GM10266 (cell line): Measurements from ENCODE around the gene KCNK18.

Source experiments
- DNase-seq: peaks from one replicate; pipeline ENCODE4 v3.0.0; 2012; ENCODE audit errors: extremely low spot score
- CTCF ChIP-seq: IDR thresholded peaks from 2 replicates; pipeline ENCODE4 v1.5.1; 2012; ENCODE audit warnings: mild to moderate bottlenecking, low read depth; ENCODE audit not compliant: control insufficient read depth, insufficient read depth; ENCODE audit errors: missing control alignments

The KCNK18 gene

DNA sequence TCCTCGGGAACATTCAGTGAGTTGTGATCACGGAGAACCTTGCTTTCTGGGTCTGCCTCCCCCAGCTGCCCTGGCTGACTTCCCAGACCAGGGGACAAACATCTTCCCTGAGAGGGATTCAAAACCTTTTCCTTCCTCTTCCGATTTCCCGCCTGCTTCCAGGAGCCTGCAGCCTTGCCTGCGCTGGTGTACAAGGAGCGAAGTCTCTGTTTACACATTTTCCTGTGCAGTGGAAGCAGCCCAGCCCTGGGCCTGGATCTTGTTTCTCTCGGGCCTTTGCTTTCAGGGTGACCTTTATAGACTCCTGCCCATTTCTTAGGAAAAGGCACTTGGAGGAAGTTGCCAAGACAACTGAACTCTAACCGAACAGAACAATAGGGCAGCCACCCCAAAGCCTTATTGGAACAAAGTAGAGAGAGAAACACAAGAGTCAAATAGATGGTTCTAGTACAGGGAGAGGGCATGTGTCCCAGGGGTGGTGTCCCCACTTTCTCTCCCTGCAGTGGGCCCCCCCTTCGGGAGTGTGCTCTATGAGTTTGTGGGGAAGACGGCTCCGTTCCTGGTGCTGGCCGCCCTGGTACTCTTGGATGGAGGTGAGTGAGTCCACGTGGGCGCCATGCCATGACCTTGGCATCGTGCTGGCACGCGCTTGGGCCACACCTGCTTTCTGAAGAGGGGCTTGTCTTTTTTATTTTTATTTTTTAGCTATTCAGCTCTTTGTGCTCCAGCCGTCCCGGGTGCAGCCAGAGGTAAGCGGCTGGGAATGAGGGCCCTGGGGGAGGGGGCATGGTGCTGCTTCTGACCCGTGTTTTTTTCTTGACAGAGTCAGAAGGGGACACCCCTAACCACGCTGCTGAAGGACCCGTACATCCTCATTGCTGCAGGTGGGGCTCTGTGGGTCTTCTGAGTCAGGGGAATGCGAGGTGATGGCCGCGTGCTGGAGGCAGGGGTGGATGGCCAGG is 57.8 kb downstream of the KCNK18 start:
- no peak for TF ChIP-seq CTCF
- no peak for DNase-seq

DNA sequence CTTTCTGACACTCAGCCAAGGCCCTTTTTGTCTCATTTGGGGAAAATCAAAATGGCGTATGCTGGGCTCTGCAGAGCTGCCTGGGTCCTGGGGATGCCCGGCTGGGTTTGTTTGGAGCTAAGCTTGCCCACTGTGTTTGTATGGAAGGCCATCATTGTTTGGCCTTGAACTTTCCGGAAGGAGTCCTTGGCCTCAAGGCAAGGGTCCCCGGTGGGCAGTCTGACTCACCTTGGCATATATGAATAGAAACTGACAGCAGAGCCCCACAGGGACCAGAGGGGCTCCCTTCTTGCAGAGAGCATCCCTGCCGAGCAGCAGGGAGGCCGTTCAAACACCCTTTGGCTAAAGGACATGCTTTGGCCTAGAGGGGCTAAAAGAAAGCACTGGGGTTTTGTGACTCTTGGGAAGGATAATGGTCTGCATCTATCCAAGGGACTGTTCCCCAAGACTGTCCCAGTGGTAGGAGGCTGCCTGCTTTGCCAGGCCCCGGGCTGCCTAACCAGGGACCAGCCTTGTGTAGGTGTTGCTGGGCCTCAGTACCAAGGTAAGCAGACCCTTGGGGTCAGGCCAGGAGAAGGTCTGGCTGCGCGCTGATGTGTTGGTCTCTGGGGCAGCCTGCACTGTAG is 58.7 kb downstream of the KCNK18 start:
- no peak for TF ChIP-seq CTCF
- no peak for DNase-seq

GRCh38 chr10:117256910-117257309 is 59.6 kb downstream of the KCNK18 start:
- no peak for TF ChIP-seq CTCF
- no peak for DNase-seq

- no peak for DNase-seq
- no peak for TF ChIP-seq CTCF
Measured at GRCh38 chr10:117257721-117258120, 60.4 kb downstream of the KCNK18 start.

- DNase-seq = no peak
- no peak for TF ChIP-seq CTCF
Measured at GRCh38 chr10:117259279-117259678, 62.0 kb downstream of the KCNK18 start.
